HG03135 (cell line): ENCODE measurements around the gene ENDOD1.

Experiments
- ATAC-seq: cut with Tn5 transposase; IDR thresholded peaks from one replicate; pipeline ENCODE4 v1.9.1; 2021; ENCODE audit warnings: mild to moderate bottlenecking, moderate library complexity; ENCODE audit not compliant: unreplicated experiment

ENDOD1 gene

DNA sequence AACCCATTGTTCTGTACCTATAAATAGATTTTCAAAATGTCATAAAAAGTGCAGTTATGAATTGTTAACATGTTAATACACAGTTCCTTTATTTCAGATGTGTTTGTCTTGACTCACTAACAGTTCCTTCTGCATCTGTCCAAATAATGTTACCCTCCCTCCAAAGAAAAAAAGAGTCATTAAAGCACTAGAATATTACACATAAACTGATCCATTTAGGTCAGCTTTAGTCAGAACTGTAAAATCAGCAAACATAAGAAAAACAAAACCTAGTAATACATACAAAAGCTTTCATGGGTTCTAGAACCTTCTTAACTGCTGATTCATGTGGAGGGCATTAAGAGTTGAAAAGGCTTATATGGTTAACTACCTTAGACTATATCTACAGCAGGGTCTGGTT, 76.0 kb downstream of the ENDOD1 start:
- no peak for ATAC-seq

DNA sequence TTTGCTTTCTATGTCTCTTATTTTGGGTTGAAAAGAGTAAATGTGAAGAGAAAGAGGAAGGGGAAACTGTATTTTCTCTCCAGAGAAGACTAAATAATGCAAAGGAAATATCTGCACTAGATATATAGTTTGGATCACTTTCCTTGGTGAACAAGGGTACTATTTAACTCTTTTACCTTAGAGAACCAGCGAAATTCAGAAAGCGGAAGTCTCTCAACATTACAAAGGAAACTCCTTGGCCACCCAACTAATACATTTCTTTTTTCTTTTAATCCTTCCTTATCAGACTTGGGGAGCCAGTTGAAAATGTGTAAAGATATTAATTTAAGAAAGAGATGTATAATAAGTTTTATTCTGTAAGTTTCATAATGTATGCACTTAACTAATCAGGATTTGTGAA, 77.1 kb downstream of the ENDOD1 start:
- ATAC-seq, result no peak

DNA sequence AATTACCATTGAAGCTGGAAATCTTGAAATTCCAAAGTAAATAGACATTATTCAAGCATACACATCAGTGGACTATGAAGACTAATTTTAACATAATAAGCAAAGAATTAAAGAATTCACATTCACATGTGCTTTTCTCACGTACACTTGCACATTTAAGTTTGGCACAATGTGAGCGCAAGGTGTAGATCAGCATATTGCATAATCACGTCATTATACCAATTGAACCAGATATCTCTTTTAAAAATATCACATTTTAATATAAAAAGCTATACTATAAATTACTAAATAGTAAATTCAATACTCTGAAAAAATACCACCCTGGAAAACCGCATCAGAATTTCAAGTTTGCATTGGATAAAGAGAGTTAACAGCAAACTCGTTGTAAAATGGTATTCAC, 80.6 kb downstream of the ENDOD1 start:
- no peak for ATAC-seq

DNA sequence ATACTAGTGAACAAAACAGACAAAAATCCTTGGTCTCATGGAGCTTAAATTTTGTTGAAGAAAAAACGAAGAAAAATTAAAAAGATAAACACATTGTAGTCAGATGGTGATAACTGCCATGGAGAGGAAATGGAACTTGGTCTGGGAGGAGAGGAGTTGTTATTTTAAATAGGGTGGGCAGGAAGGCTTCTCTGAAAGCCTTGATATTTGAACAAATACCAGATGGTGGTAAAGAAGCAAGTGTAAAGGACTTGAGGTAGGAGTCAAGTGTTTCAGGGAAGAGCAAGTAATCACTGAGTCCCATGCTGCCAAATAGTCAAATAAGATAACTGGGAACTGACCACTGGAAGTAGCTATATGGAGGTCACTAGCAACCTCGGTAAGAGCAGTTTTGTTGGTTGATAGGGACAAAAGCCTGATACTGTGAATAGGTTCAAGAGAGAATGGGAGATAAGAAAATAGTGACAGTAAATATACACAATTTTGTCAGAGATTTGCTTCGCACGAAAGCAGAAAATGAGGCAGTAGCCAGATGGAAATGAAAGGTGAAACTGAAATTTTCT, 86.3 kb downstream of the ENDOD1 start:
- ATAC-seq, result no peak
